PC-3 (cell line): ENCODE results near the gene SHBG. TPM values are rescaled to one million over a fixed set of nuclear protein-coding genes. Genes with fewer than 3 reads are reported as not detected.

Source experiments
- ATAC-seq: fragments of 200-7000 bp; cut with Tn5 transposase; 2 replicates; pipeline ENCODE4 v1.9.1; 2020; ENCODE audit warnings: mild to moderate bottlenecking, moderate library complexity
- BruUV-seq: library from RNA; stranded (reverse); fragments of 400-500 nt; replicated peaks from 2 replicates; lab custom pipeline; 2021; lab: Mats Ljungman, UMichigan
- CTCF ChIA-PET: fragments of 300-600 bp; sonication (Branson Sonifier 250); formaldehyde crosslinking; loops from one replicate; lab custom pipeline; 2022; ENCODE audit warnings: antibody characterized with exemption; lab: Charles Lee
- POLR2A ChIA-PET: fragments of 300-600 bp; sonication (Branson Sonifier 250); formaldehyde crosslinking; loops from one replicate; lab custom pipeline; 2022; ENCODE audit warnings: antibody characterized with exemption; ENCODE audit not compliant: unreplicated experiment; lab: Charles Lee
- DNase-seq: peaks from one replicate; pipeline ENCODE4 v3.0.0-alpha.2; 2015
- H2AFZ ChIP-seq: fragments of 300-600 bp; sonication (generic); 2 replicates; pipeline ENCODE4 v1.6.0; 2016; ENCODE audit warnings: antibody characterized with exemption, low read length
- H3F3A ChIP-seq: fragments of 300-600 bp; sonication (generic); one replicate; pipeline ENCODE4 v1.6.0; 2017; ENCODE audit warnings: antibody characterized with exemption, low read length, control low read depth, mild to moderate bottlenecking; ENCODE audit not compliant: unreplicated experiment
- H3K27ac ChIP-seq: fragments of 300-600 bp; sonication (generic); 2 replicates; pipeline ENCODE4 v1.5.1; 2016; ENCODE audit warnings: mild to moderate bottlenecking, low read length
- H3K27me3 ChIP-seq: fragments of 300-600 bp; sonication (generic); 2 replicates; pipeline ENCODE4 v1.6.1; 2016; ENCODE audit warnings: low read length, mixed read lengths
- H3K36me3 ChIP-seq: fragments of 300-600 bp; sonication (generic); 2 replicates; pipeline ENCODE4 v1.6.1; 2016; ENCODE audit warnings: low read depth, mixed run types, low read length, mixed read lengths
- H3K4me1 ChIP-seq: fragments of 300-600 bp; sonication (generic); 2 replicates; pipeline ENCODE4 v1.5.1; 2016; ENCODE audit warnings: low read length; ENCODE audit not compliant: insufficient read depth
- H3K4me2 ChIP-seq: fragments of 300-600 bp; sonication (generic); 2 replicates; pipeline ENCODE4 v1.6.0; 2016; ENCODE audit warnings: low read length
- H3K4me3 ChIP-seq: fragments of 300-600 bp; sonication (generic); 2 replicates; pipeline ENCODE4 v1.5.1; 2016; ENCODE audit warnings: mild to moderate bottlenecking, low read length, mixed read lengths
- H3K79me2 ChIP-seq: fragments of 300-600 bp; sonication (generic); 2 replicates; pipeline ENCODE4 v1.6.1; 2017; ENCODE audit warnings: low read length, mixed read lengths
- H3K9ac ChIP-seq: fragments of 300-600 bp; sonication (generic); 2 replicates; pipeline ENCODE4 v1.6.0; 2016; ENCODE audit warnings: mild to moderate bottlenecking, low read length
- H3K9me2 ChIP-seq: fragments of 300-600 bp; sonication (generic); replicated peaks from 2 replicates; pipeline ENCODE4 v1.6.1; 2016; ENCODE audit warnings: mixed run types, low read length, mixed read lengths
- H3K9me3 ChIP-seq: fragments of 300-600 bp; sonication (generic); 2 replicates; pipeline ENCODE4 v1.6.1; 2016; ENCODE audit warnings: low read length, mixed read lengths
- H4K20me1 ChIP-seq: fragments of 300-600 bp; sonication (generic); 2 replicates; pipeline ENCODE4 v1.6.1; 2016; ENCODE audit warnings: low read length, mixed read lengths
- CTCF ChIP-seq: fragments of 300-600 bp; sonication (generic); conservative IDR thresholded peaks from 2 replicates; pipeline ENCODE4 v1.5.1; 2017; ENCODE audit warnings: antibody characterized with exemption, low read depth, mild to moderate bottlenecking, low read length
- EZH2 ChIP-seq: fragments of 300-600 bp; sonication (generic); IDR thresholded peaks from one replicate; pipeline ENCODE4 v1.6.1; 2017; ENCODE audit warnings: antibody characterized with exemption, mild to moderate bottlenecking, low read length; ENCODE audit not compliant: unreplicated experiment
- EZH2phosphoT487 ChIP-seq: fragments of 300-600 bp; sonication (generic); IDR thresholded peaks from 2 replicates; pipeline ENCODE4 v1.6.1; 2018; ENCODE audit warnings: mild to moderate bottlenecking, antibody characterized with exemption, low read length, borderline replicate concordance
- intact Hi-C: fragments of 100-400 bp; cut with micrococcal nuclease; formaldehyde crosslinking; loops from 2 replicates; pipeline ENCODE4 v1.9.0; 2023
- total RNA-seq: library from RNA; depleted of rRNA; stranded (reverse); fragments of >200 nt; gene quantifications from 2 replicates; pipeline ENCODE4 v1.2.3, GENCODE V29; 2014

Gene SHBG
- total RNA-seq, 1 experiment from 2014 or later, result not detected

GRCh38 chr17:7589204-7589868 is 40.6 kb upstream of the SHBG start:
- Histone ChIP-seq H3F3A (no peaks in the 10 kb centered on the region), H3K9me2 (no peaks in the 10 kb centered on the region), H3K27me3 (no peaks in the 10 kb centered on the region), H3K4me2 (no peak overlapping the region), H3K9me3 (no peaks in the 10 kb centered on the region), H3K79me2 (peaks cover 32% of the 10 kb centered on the region), H3K27ac (peak overlapping the region; percentile 92; the same call in 1 of the 2 replicates), H4K20me1 (no peaks in the 10 kb centered on the region), H3K9ac (no peak overlapping the region), H2AFZ (no peak overlapping the region), H3K4me1 (peaks cover 49% of the 10 kb centered on the region), H3K36me3 (peaks cover 6% of the 10 kb centered on the region; the same call in 1 of the 2 replicates), H3K4me3 (no peak overlapping the region)
- intact Hi-C loops, result no loop called here
- ChIA-PET POLR2A (no interaction called here), CTCF (interaction anchor here (0.6 to 1.1 kb wide), 2 partner anchors 32 to 98 kb away, joined by 4 to 5 read pairs; partner anchors contain the start of genes TP53 and WRAP53)
- ATAC-seq (peak; percentile 38), DNase-seq (peak; percentile 46)
- TF ChIP-seq EZH2phosphoT487 (no peak), CTCF (peak; percentile 61)
- TSS peak; percentile 48 for BruUV-seq

DNA sequence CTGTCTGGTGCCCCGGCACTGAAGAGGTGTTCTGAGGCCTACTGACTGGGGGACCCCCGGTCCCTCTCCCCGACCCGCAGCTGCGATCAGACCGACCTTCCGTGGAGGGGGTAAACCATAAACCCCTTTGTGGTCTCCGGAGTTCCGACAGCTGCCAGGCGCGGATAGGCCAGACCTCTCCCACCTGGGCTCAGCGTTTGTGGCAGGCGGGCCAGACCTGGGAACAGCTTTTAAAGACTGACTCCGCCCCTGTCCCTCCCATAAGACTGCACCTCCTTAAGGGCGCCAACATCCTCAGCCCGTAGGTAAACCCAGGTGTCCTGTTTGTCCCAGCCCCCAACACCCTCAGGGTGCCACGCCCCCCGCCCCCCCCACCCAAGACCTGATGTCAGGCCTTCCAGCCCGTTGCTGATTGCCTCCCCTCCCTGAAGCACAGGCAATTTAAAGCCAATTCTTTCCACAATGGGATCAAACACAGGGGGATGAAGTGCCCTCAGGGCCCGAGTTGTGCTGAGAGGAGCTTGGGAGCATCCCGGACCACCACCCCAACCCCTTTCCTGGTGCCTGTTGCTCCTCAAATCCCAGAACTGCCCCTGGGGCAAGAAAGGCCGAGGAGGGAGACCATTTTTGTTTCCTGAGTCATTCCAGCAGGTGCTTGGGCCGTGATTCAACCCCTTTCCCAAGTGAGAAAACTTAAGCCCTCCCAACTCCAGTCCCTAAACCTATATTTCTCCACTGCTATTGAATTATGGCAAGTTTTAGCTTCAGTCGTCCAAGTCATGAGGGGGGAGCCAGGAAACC is 39.8 kb upstream of the SHBG start, which contains the start of gene SOX15:
Gene SOX15 (minus strand): TSS at position 204 of the 801 bp plus-strand sequence. CDS start 418 bp downstream, outside the sequence.
- POLR2A ChIA-PET, result interaction anchor here (0.5 to 0.7 kb wide), 3 partner anchors 12 to 111 kb away, joined by 4 to 6 read pairs (median 4); partner anchors contain the start of gene ZBTB4
- no TSS peak for BruUV-seq
- ATAC-seq, result peak; percentile 21
- H3K9ac ChIP-seq, result peak within 1 kb of the TSS; percentile 65
- CTCF ChIA-PET, result interaction anchor here (0.5 to 1.1 kb wide), 3 partner anchors 31 to 213 kb away, joined by 4 to 8 read pairs (median 5); partner anchors contain the start of genes TP53 and WRAP53
- no peak within 1 kb of the TSS for H2AFZ ChIP-seq
- no peak for TF ChIP-seq CTCF
- no peak for TF ChIP-seq EZH2
- no peak for TF ChIP-seq EZH2phosphoT487
- H3F3A ChIP-seq, result no peaks in the 10 kb centered on the region
- peaks cover 24% of the 10 kb centered on the region for H3K79me2 ChIP-seq
- intact Hi-C loops, result no loop called here
- no peaks in the 10 kb centered on the region for H4K20me1 ChIP-seq
- peak within 1 kb of the TSS; percentile 43; the same call in 1 of the 2 replicates for H3K4me3 ChIP-seq
- no peaks in the 10 kb centered on the region for H3K9me2 ChIP-seq
- H3K27me3 ChIP-seq, result no peaks in the 10 kb centered on the region
- peak within 1 kb of the TSS; percentile 92 for H3K27ac ChIP-seq
- H3K4me2 ChIP-seq, result peak within 1 kb of the TSS; percentile 79
- DNase-seq, result peak; percentile 70
- peaks cover 46% of the 10 kb centered on the region for H3K4me1 ChIP-seq
- no peaks in the 10 kb centered on the region for H3K9me3 ChIP-seq
- peaks cover 7% of the 10 kb centered on the region for H3K36me3 ChIP-seq
